ENCODE results near the gene PLEKHO2.

Gene PLEKHO2

GRCh38 chr15:64828985-64829384, 12.7 kb upstream of the PLEKHO2 start:
- DNase-seq (ENCODE audit: low read depth) = no peak

DNA sequence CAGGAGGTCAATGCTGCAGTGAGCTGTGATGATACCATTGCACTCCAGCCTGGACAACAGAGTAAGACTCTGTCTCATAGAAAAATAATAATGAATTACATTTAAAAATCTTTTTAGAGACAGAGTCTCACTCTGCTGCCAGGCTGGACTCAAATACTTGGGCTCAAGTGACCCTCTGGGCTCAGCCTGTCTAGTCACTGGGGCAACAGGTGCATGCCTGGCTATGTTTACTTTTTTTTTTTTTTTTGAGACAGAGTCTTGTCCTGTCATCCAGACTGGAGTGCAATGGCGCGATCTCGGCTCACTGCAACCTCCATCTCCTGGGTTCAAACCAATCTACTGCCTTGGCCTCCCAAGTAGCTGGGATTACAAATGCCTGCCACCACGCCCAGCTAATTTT, 8.0 kb upstream of the PLEKHO2 start:
- DNase-seq (ENCODE audit: low read depth) = no peak

- no peak for DNase-seq (ENCODE audit: low read depth)
Measured at GRCh38 chr15:64836023-64836536, 5.6 kb upstream of the PLEKHO2 start.

DNA sequence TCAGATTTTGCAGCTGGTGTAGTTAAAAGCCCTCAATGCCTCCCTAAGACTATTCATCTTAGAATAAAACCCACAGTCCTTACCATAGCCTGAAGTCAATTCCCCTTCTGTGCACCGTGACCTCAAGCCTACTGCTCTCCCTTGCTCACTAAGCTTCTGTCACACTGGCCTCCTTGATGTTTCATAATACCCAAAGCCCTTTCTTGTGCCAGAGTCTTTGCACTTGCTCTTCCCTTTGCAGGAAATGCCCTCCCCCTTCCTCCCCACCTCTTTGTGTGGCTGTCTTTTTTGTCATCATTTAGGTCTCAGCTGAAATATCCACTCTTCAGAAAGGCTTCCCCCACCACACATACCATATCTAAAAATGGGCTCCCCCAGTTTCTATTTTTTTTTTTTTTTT, 4.2 kb upstream of the PLEKHO2 start:
- DNase-seq (ENCODE audit: low read depth) = no peak

DNA sequence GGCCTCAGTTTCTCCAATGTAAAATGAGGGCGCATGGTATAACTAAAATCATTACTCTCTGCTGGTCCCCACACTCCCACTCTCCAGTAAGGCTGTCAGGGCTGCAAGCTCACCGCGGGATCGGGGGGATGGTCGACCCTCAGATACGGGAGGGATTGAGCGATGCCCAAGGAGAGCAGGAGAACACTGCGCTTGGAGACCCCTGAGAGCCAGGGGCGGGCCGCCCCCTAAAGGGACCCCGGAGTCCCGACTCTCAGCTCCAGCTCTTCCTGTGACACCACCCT, 713 bp upstream of the PLEKHO2 start:
- no peak for DNase-seq (ENCODE audit: low read depth)

- DNase-seq (ENCODE audit: low read depth) = peak; percentile 53
Measured at GRCh38 chr15:64842096-64842939, 603 bp downstream of the PLEKHO2 start.

GRCh38 chr15:64842986-64843561, 1.4 kb downstream of the PLEKHO2 start:
- peak; percentile 51 for DNase-seq (ENCODE audit: low read depth)

DNA sequence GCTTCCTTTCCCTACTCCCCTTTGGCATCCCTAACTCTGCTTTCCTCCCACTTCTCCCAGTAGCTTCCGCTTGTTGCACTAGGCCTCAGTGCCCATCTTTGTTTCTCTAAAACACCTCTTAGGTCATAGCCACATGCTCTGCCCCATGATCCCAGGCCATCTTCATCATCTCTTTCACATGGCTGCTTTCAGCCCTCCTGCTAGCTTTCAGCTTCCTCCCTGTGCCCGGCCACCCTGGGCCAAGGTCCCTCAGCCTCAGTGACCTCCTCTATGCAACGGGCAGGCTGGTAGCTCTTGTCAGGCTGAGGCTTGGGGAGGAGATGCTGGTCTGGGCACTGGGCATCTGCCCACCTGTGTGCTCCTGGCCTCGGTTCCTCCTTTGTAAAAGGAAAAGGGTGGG, 2.3 kb downstream of the PLEKHO2 start:
- DNase-seq (ENCODE audit: low read depth) = no peak

- no peak for DNase-seq (ENCODE audit: low read depth)
Measured at GRCh38 chr15:64844576-64845145, 2.9 kb downstream of the PLEKHO2 start.

GRCh38 chr15:64845183-64845611, 3.5 kb downstream of the PLEKHO2 start:
- no peak for DNase-seq (ENCODE audit: low read depth)

DNA sequence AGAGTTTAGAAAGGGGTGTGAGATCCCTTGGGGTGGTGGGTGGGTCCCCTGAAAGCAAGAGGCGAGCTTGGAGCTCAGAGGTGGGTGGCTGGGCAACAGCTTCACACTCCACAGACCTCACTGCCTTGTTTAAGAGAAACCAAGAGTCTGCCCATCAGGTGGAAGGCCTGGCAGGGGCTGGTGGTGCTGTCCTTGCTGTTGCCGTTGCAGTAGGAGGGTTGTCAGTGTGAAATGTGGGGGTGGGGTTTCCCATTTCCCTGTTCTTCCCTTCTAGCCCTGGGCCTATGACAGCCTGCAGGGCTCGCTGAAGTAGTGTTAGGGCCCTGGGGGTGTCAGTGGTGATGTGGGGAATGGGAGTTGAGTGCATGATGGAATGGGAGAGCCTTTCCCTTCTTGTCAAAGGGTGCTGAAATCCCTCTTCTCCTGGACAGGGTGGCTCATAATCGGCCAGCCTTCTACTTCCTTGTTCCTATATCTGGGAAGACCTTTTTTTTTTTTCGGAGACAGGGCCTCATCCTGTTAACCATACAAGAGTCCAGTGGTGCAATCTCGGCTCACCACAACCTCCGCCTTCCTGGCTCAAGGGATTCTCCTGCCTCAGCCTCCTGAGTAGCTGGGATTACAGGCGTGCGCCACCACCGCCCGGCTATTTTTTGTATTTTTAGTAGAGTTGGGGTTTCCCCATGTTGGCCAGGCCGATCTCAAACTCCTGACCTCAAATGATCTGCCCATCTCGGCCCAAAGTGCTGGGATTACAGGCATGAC, 4.3 kb downstream of the PLEKHO2 start:
- DNase-seq (ENCODE audit: low read depth) = no peak

GRCh38 chr15:64847016-64847415, 5.3 kb downstream of the PLEKHO2 start:
- no peak for DNase-seq (ENCODE audit: low read depth)

DNA sequence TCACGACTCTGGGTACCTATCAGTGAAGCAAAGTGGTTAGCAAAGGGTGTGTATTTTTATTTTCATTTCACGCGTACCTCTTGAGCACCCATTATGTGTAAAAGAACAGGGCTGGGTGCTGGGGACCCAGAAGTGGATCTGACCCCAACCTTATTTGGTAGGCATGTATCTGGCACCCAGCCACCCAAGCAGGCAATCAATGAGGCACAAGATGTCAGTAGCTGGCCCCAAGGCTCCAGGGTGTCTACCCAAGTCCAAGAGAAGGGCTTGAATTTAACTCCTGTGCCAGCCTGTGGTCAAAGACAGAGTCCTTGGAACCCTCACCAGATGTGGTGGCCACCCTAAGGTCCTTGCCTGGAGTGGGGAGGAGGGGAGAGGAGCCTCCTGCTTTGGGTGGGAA, 5.7 kb downstream of the PLEKHO2 start:
- DNase-seq (ENCODE audit: low read depth) = no peak

- no peak for DNase-seq (ENCODE audit: low read depth)
Measured at GRCh38 chr15:64847876-64848716, 6.4 kb downstream of the PLEKHO2 start.

GRCh38 chr15:64850778-64851502, 9.2 kb downstream of the PLEKHO2 start:
- no peak for DNase-seq (ENCODE audit: low read depth)

GRCh38 chr15:64851503-64851840, 9.8 kb downstream of the PLEKHO2 start:
- peak; percentile 88 for DNase-seq (ENCODE audit: low read depth)

- peak; percentile 35 for DNase-seq (ENCODE audit: low read depth)
Measured at GRCh38 chr15:64854041-64854440, 12.3 kb downstream of the PLEKHO2 start.

DNA sequence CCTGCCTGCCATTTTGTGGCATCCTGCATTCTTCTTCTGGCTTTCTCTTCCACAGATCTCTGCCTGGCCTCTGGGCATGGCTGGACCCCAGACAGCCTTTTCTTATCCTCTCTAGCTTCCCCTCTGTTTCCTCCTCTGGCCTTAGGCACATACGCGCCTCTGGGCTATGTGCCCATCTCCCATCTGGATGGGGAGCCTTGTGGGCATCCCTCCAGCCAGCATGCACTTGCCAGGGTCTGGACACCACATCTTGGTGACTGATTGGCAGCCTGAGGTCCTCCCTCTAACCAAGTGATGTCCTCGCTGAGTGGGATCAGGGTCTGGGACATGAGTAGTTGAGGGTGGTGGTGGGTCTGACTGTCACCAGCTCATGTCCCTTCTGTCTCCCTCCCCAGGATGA, 12.8 kb downstream of the PLEKHO2 start:
- peak; percentile 19 for DNase-seq (ENCODE audit: low read depth)

DNA sequence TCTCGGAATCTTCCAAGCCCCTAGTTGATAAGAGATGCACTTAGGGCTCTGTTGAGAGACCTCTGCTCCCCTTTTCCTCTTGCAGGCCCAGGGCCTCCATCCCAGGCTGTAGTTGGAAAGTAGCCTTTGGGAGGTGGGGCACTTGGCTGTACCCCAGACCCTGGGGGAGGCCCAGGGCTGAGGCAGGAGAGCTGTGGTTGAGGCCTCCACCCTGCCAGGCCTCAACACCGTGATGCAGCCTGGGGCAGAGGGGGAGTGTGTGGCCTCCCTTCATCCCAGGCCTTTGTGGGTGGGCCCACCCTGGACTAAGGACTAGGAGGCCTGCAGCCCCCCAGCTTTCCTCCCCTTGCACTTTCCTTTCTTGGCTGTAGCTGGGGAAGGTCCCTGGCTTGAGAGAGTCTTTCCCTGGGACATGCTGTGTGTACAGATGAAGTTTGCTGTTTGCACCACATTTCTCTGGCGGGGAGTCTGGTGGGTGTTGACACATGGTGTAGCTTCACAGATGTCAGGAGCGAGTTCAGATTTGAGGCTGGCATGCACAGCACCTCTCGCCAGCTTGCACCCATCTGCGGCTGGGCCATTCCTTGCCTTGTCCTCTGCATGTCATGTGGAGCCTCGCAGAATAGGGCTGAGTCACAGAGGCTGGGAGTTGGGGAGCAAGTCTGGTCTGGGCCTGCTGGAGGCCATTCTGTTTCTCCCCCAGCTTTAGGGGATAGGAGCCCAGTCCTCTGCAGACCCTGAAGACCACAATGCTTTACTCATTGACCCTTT, 13.7 kb downstream of the PLEKHO2 start:
- DNase-seq (ENCODE audit: low read depth) = peak; percentile 79

GRCh38 chr15:64856429-64857145, 14.9 kb downstream of the PLEKHO2 start:
- peak; percentile 89 for DNase-seq (ENCODE audit: low read depth)

All from fibroblast of gingiva (primary cell).